Endothelial cell of umbilical vein (primary cell): ENCODE data around the gene PRDM1. TPM values are rescaled to one million over a fixed set of nuclear protein-coding genes. Genes with fewer than 3 reads are reported as not detected.

Experiments used
- BruUV-seq: library from RNA; stranded (reverse); fragments of 400-500 nt; replicated peaks from 2 replicates; lab custom pipeline; 2021; lab: Mats Ljungman, UMichigan
- CTCF ChIA-PET: fragments of 300-600, 350-600 bp; sonication (Branson Sonifier 250); formaldehyde crosslinking; loops from one replicate; lab custom pipeline; 2021; ENCODE audit warnings: antibody characterized with exemption, inconsistent platforms; lab: Charles Lee
- POLR2A ChIA-PET: fragments of 300-600, 350-600 bp; sonication (Branson Sonifier 250); formaldehyde crosslinking; loops from one replicate; lab custom pipeline; 2021; ENCODE audit warnings: antibody characterized with exemption, inconsistent platforms; lab: Charles Lee
- DNase-seq: peaks from one replicate; pipeline ENCODE4 v3.0.0-alpha.2; 2011; ENCODE audit warnings: low read depth, low spot score
- FAIRE-seq: peaks from 2 replicates; lab custom pipeline; 2011; peaks lifted over from hg19 to GRCh38; lab: Jason Lieb, UNC
- H2AFZ ChIP-seq: 2 replicates; pipeline ENCODE4 v1.6.0; 2012; ENCODE audit warnings: low read depth, low read length, control low read depth, inconsistent platforms
- H3K27ac ChIP-seq: 2 replicates; pipeline ENCODE4 v1.5.1; 2011; ENCODE audit warnings: low read depth, mild to moderate bottlenecking, control low read depth, low read length, moderate library complexity; ENCODE audit not compliant: insufficient read depth
- H3K27me3 ChIP-seq, 2 experiments: 2 replicates each; pipeline versions ENCODE4 v1.6.0 to v1.6.1; 2011; ENCODE audit warnings: low read length in 2 of 2, mixed read lengths in 1 of 2; ENCODE audit not compliant: control insufficient read depth in 2 of 2, insufficient read depth in 2 of 2
- H3K36me3 ChIP-seq, 2 experiments: 2 replicates in 1 of 2; 3 replicates in 1 of 2; pipeline ENCODE4 v1.5.1; 2011; ENCODE audit warnings: low read length in 2 of 2, mild to moderate bottlenecking in 1 of 2, moderate library complexity in 1 of 2; ENCODE audit not compliant: control insufficient read depth in 2 of 2, insufficient read depth in 2 of 2; ENCODE audit errors: extremely low read depth in 1 of 2
- H3K4me1 ChIP-seq: 3 replicates; pipeline ENCODE4 v1.5.1; 2011; ENCODE audit warnings: mild to moderate bottlenecking, low read length; ENCODE audit not compliant: control insufficient read depth, insufficient read depth; ENCODE audit errors: extremely low read depth
- H3K4me2 ChIP-seq: 2 replicates; pipeline ENCODE4 v1.6.1; 2011; ENCODE audit warnings: low read length, control low read depth, mixed read lengths; ENCODE audit not compliant: insufficient read depth
- H3K4me3 ChIP-seq, 3 experiments: fragments of 200-600 bp in 1 of 3; sonication (generic), shearing (Covaris generic) in 1 of 3; replicated peaks in 1 of 3; 2 replicates each; pipeline ENCODE4 v1.5.1; 2011 to 2016; ENCODE audit warnings: control low read depth in 3 of 3, low read length in 3 of 3, mild to moderate bottlenecking in 2 of 3, inconsistent platforms in 1 of 3, low read depth in 1 of 3, moderate library complexity in 1 of 3; ENCODE audit not compliant: insufficient read depth in 1 of 3
- H3K79me2 ChIP-seq: 2 replicates; pipeline ENCODE4 v1.6.0; 2012; ENCODE audit warnings: low read length, inconsistent platforms; ENCODE audit not compliant: control insufficient read depth, insufficient read depth
- H3K9ac ChIP-seq: replicated peaks from 2 replicates; pipeline ENCODE3; 2011; ENCODE audit warnings: low read length, control low read depth; ENCODE audit not compliant: insufficient read depth; ENCODE audit errors: extremely low read depth
- H3K9me1 ChIP-seq: replicated peaks from 3 replicates; pipeline ENCODE4 v1.6.0; 2011; ENCODE audit warnings: mild to moderate bottlenecking, low read length; ENCODE audit not compliant: control insufficient read depth, insufficient read depth; ENCODE audit errors: extremely low read depth
- H3K9me3 ChIP-seq: replicated peaks from 2 replicates; pipeline ENCODE4 v1.5.1; 2012; ENCODE audit warnings: low read length, inconsistent platforms; ENCODE audit not compliant: control insufficient read depth, insufficient read depth
- H4K20me1 ChIP-seq: replicated peaks from 2 replicates; pipeline ENCODE3; 2011; ENCODE audit warnings: mild to moderate bottlenecking, low read length; ENCODE audit not compliant: control insufficient read depth, insufficient read depth; ENCODE audit errors: extremely low read depth
- CTCF ChIP-seq, 2 donors: IDR thresholded peaks; 1 replicate in 1 of 2; 2 replicates in 1 of 2; pipeline ENCODE4 v1.5.1; 2011; ENCODE audit warnings: low read length in 2 of 2, mild to moderate bottlenecking in 2 of 2, moderate library complexity in 2 of 2, control low read depth in 1 of 2, inconsistent platforms in 1 of 2, low read depth in 1 of 2; ENCODE audit not compliant: insufficient read depth in 1 of 2; ENCODE audit errors: extremely low read depth in 1 of 2
- EZH2 ChIP-seq: IDR thresholded peaks from 2 replicates; pipeline ENCODE4 v1.6.1; 2012; ENCODE audit warnings: borderline replicate concordance, low read depth, mild to moderate bottlenecking, moderate library complexity, low read length, inconsistent platforms; ENCODE audit not compliant: severe bottlenecking
- FOS ChIP-seq: IDR thresholded peaks from 2 replicates; pipeline ENCODE4 v1.6.1; 2011; ENCODE audit warnings: mild to moderate bottlenecking, low read length, moderate library complexity, borderline replicate concordance; ENCODE audit not compliant: insufficient read depth
- GATA2 ChIP-seq: IDR thresholded peaks from 2 replicates; pipeline ENCODE4 v1.7.0; 2011; ENCODE audit warnings: low read depth, mild to moderate bottlenecking, moderate library complexity, mixed read lengths, low read length; ENCODE audit not compliant: insufficient read length, insufficient read depth
- JUN ChIP-seq: IDR thresholded peaks from 2 replicates; pipeline ENCODE4 v1.6.1; 2011; ENCODE audit warnings: borderline replicate concordance, low read depth; ENCODE audit not compliant: insufficient read length, insufficient read depth
- MAX ChIP-seq: IDR thresholded peaks from 2 replicates; pipeline ENCODE4 v1.6.1; 2011; ENCODE audit not compliant: insufficient read depth, insufficient read length
- POLR2A ChIP-seq: IDR thresholded peaks from 2 replicates; pipeline ENCODE4 v1.6.1; 2012; ENCODE audit warnings: low read depth, mild to moderate bottlenecking, control low read depth, low read length
- POLR2AphosphoS5 ChIP-seq: IDR thresholded peaks from 2 replicates; pipeline ENCODE4 v1.6.1; 2012; ENCODE audit warnings: low read depth, mild to moderate bottlenecking, control low read depth, low read length, moderate library complexity; ENCODE audit not compliant: insufficient read depth
- dilution Hi-C: fragments of 300-500 bp; cut with MboI; formaldehyde crosslinking; loops from one replicate; pipeline ENCODE4 v1.15.0; 2019; ENCODE audit warnings: low sequenced_read_pairs; ENCODE audit not compliant: extremely low pct_ligation_motif_present
- intact Hi-C: fragments of 100-400 bp; cut with micrococcal nuclease; formaldehyde crosslinking; loops from one replicate; pipeline ENCODE4 v1.10.0; 2022
- polyA plus RNA-seq, 4 experiments: library from polyadenylated mRNA; depleted of rRNA in 3 of 4; stranded (reverse) in 3 of 4; unstranded in 1 of 4; fragments of >200 nt; gene quantifications; 2 replicates each; pipeline versions ENCODE4 v1.2.1 to v1.2.3, GENCODE V29; 2011 to 2012; ENCODE audit warnings: missing spikeins in 1 of 4
- total RNA-seq: library from RNA; stranded (reverse); gene quantifications from 2 replicates; pipeline ENCODE4 v1.2.3, GENCODE V29; 2021

Gene PRDM1
- total and polyA plus RNA-seq, 2 donors (not counting 3 experiments of a cell fraction or from before 2014, with no cell fraction given), result 0.36 to 2.7 TPM

- H3K27me3 ChIP-seq, result peaks cover 8 to 11% of the 10 kb centered on the region in 2 experiments
- H3K9me3 ChIP-seq, result no peaks in the 10 kb centered on the region
- CTCF ChIA-PET, result interaction anchor here (1.0 to 1.2 kb wide), 2 partner anchors 10 to 649 kb away, joined by 3 read pairs; no protein-coding TSS in a partner anchor
- no peaks in the 10 kb centered on the region for H3K79me2 ChIP-seq
- intact Hi-C loops (loop anchor here (5.0 to 10.0 kb wide), 2 partner anchors 345 to 648 kb away; no protein-coding TSS in a partner anchor), dilution Hi-C loops (no loop called here)
- no peak for TF ChIP-seq CTCF (IDR thresholded peaks at IDR 0.05; ENCODE audit: extremely low read depth in 1 of 2, insufficient read depth in 1 of 2, low read depth in 1 of 2, low read length in 2 of 2)
- no peak for TF ChIP-seq JUN
- no peak for TF ChIP-seq GATA2
- no peak for TF ChIP-seq FOS
- no peak for TF ChIP-seq EZH2
- no peak for TF ChIP-seq POLR2AphosphoS5
- no peak for TF ChIP-seq POLR2A
- TF ChIP-seq MAX, result no peak
- H3K36me3 ChIP-seq, result no peaks in the 10 kb centered on the region
- H3K9ac ChIP-seq, result no peak overlapping the region
- DNase-seq (no peak), FAIRE-seq (no peak)
- no peak overlapping the region for H3K27ac ChIP-seq
- BruUV-seq, result no TSS peak
- H4K20me1 ChIP-seq, result no peaks in the 10 kb centered on the region
- H2AFZ ChIP-seq, result no peak overlapping the region
- no peak overlapping the region for H3K4me3 ChIP-seq
- H3K4me1 ChIP-seq, result peaks cover under 1% of the 10 kb centered on the region
- no peaks in the 10 kb centered on the region for H3K9me1 ChIP-seq
- POLR2A ChIA-PET, result no interaction called here
- no peak overlapping the region for H3K4me2 ChIP-seq
These were observed 6.0 kb upstream of the PRDM1 start for GRCh38 chr6:106079961-106080762.
